HepG2 (cell line): ENCODE data around the gene SMAD3. TPM values are rescaled to one million over a fixed set of nuclear protein-coding genes. Genes with fewer than 3 reads are reported as not detected.

Experiments
- AGO1 ChIP-seq: fragments of 200-400 bp; formaldehyde crosslinking; IDR thresholded peaks from 2 replicates; pipeline ENCODE4 v1.6.1; 2017; ENCODE audit warnings: mild to moderate bottlenecking, low read depth, low read length, moderate library complexity; ENCODE audit not compliant: poor library complexity, severe bottlenecking
- CHD4 ChIP-seq: fragments of 200-600 bp; sonication (generic); IDR thresholded peaks from 2 replicates; pipeline ENCODE4 v1.7.0; 2017; ENCODE audit warnings: mild to moderate bottlenecking, low read length, borderline replicate concordance
- DMAP1 ChIP-seq: IDR thresholded peaks from 2 replicates; pipeline ENCODE4 v1.6.1; 2016
- HMG20B ChIP-seq: conservative IDR thresholded peaks from 2 replicates; pipeline ENCODE4 v1.6.1; 2016; ENCODE audit warnings: missing genetic modification reagents, missing compliant biosample characterization
- NCOR1 ChIP-seq: fragments of 200-600 bp; sonication (generic); IDR thresholded peaks from 2 replicates; pipeline ENCODE4 v1.7.0; 2017; ENCODE audit warnings: antibody characterized with exemption, low read length, borderline replicate concordance
- SKI ChIP-seq: fragments of 450-650 bp; IDR thresholded peaks from one replicate; pipeline ENCODE4 v1.6.1; 2018; ENCODE audit warnings: mild to moderate bottlenecking; ENCODE audit not compliant: partially characterized antibody
- SMAD1 ChIP-seq: sonication (generic); formaldehyde crosslinking; IDR thresholded peaks from 2 replicates; pipeline ENCODE4 v1.4.0; 2020; ENCODE audit warnings: missing genetic modification reagents, low read depth, mild to moderate bottlenecking, borderline replicate concordance
- TSC22D2 ChIP-seq: sonication (generic); formaldehyde crosslinking; IDR thresholded peaks from 2 replicates; pipeline ENCODE4 v1.5.1; 2020; ENCODE audit warnings: missing genetic modification reagents, mild to moderate bottlenecking, borderline replicate concordance
- ZEB1 ChIP-seq: IDR thresholded peaks from 2 replicates; pipeline ENCODE4 v1.6.1; 2012; ENCODE audit warnings: mild to moderate bottlenecking, low read depth, inconsistent platforms; ENCODE audit not compliant: insufficient replicate concordance
- ZNF18 ChIP-seq: sonication (generic); formaldehyde crosslinking; IDR thresholded peaks from 2 replicates; pipeline ENCODE4 v1.8.0; 2022; ENCODE audit warnings: mild to moderate bottlenecking, missing genetic modification reagents; ENCODE audit not compliant: insufficient replicate concordance
- ZNF280D ChIP-seq: sonication (generic); formaldehyde crosslinking; IDR thresholded peaks from 2 replicates; pipeline ENCODE4 v1.5.1; 2020; ENCODE audit warnings: mild to moderate bottlenecking, missing genetic modification reagents
- ZNF33A ChIP-seq: sonication (generic); formaldehyde crosslinking; IDR thresholded peaks from 2 replicates; pipeline ENCODE4 v1.5.1; 2020; ENCODE audit warnings: missing genetic modification reagents, mild to moderate bottlenecking, moderate library complexity, borderline replicate concordance
- ZNF710 ChIP-seq: sonication (generic); formaldehyde crosslinking; IDR thresholded peaks from 2 replicates; pipeline ENCODE4 v1.5.0; 2020; ENCODE audit warnings: mild to moderate bottlenecking, missing genetic modification reagents, borderline replicate concordance
- polyA plus RNA-seq, 8 experiments: library from polyadenylated mRNA; depleted of rRNA in 3 of 8; stranded (reverse) in 7 of 8; unstranded in 1 of 8; fragments of >200 nt; fragmentation: Illumina TruSeq in 4 of 8; extraction: Trizol in 4 of 8; gene quantifications; 2 replicates each; pipeline versions ENCODE4 v1.2.1 to v1.2.3, GENCODE V29; 2011 to 2016; ENCODE audit warnings: low read depth in 4 of 8, missing spikeins in 1 of 8, mixed read lengths in 1 of 8; ENCODE audit not compliant: insufficient read depth in 1 of 8
- total RNA-seq, 5 experiments: library from RNA; depleted of rRNA; stranded (reverse); fragments of >200 nt; fragmentation: Illumina TruSeq; extraction: Trizol; gene quantifications; 2 replicates each; pipeline ENCODE4 v1.2.3, GENCODE V29; 2016; ENCODE audit warnings: low read depth in 1 of 5
- TF ChIP-seq, protein P1 (sequence below): sonication (generic); formaldehyde crosslinking; IDR thresholded peaks from 2 replicates; pipeline ENCODE4 v1.9.0; 2021; ENCODE audit warnings: missing genetic modification reagents, mild to moderate bottlenecking, borderline replicate concordance
- TF ChIP-seq, protein P2 (sequence below): IDR thresholded peaks from 2 replicates; pipeline ENCODE4 v1.6.1; 2012; ENCODE audit warnings: low read depth, low read length, improper control_type of control experiment

Gene SMAD3
- total and polyA plus RNA-seq, 2 of the 13 experiments (the other 11 are each of a cell fraction or from before 2014, with no cell fraction given) = 8.6 to 56.3 TPM

DNA sequence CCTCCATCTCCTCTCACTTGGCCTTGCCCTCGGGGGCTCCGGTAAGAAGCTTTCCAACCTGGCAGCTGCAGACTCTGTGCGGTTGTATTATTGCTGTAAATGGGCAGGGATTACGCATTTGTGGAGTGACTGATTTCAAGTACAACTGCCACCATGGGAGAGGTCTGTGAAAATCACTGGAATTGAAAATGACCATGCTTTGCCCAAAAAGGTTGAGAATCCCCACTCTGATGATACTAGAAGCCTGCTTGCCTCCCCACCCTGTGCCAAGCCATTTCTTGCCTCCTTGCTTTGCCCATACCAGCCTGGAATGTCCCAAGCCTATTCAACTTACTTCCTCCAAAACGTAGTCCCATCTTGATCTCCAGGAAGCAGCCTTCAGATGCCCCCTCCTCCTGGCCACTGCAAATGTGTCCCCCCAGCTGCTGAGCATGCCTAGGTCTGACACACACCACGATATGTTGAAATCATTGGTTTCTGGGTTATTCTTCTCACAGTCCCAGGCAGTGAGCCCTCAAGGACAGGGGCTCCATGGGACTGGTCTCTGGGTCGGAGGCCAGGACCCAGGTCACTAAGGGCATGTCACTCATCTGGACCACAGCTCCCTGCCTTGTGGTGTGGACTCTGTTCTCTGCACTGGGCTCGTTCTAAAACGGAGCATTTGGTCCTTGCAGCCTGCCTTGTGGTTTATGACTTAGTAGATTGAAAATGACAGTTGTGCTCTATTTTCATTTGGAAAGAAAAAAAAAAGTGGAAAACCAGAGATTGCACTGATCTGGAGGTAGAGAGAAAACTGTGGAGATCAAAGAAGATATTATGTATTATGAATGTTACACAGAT lies 42.9 kb downstream of the SMAD3 start (continued):
- TF ChIP-seq, protein P1, sequence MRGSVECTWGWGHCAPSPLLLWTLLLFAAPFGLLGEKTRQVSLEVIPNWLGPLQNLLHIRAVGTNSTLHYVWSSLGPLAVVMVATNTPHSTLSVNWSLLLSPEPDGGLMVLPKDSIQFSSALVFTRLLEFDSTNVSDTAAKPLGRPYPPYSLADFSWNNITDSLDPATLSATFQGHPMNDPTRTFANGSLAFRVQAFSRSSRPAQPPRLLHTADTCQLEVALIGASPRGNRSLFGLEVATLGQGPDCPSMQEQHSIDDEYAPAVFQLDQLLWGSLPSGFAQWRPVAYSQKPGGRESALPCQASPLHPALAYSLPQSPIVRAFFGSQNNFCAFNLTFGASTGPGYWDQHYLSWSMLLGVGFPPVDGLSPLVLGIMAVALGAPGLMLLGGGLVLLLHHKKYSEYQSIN (CRISPR knock-in tag) = no peak
- TF ChIP-seq SKI (no peak), TSC22D2 (CRISPR knock-in tag) (no peak), ZEB1 (no peak), ZNF280D (no peak), DMAP1 (CRISPR knock-in tag) (no peak), ZNF18 (no peak), CHD4 (no peak), HMG20B (CRISPR knock-in tag) (no peak), ZNF710 (no peak), SMAD1 (CRISPR knock-in tag) (no peak), AGO1 (no peak), NCOR1 (no peak), ZNF33A (CRISPR knock-in tag) (no peak)
- TF ChIP-seq, protein P2, sequence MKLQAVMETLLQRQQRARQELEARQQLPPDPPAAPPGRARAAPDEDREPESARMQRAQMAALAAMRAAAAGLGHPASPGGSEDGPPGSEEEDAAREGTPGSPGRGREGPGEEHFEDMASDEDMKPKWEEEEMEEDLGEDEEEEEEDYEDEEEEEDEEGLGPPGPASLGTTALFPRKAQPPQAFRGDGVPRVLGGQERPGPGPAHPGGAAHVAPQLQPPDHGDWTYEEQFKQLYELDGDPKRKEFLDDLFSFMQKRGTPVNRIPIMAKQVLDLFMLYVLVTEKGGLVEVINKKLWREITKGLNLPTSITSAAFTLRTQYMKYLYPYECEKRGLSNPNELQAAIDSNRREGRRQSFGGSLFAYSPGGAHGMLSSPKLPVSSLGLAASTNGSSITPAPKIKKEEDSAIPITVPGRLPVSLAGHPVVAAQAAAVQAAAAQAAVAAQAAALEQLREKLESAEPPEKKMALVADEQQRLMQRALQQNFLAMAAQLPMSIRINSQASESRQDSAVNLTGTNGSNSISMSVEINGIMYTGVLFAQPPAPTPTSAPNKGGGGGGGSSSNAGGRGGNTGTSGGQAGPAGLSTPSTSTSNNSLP = no peak
